Measurements from ENCODE around the gene POLD1.

DNA sequence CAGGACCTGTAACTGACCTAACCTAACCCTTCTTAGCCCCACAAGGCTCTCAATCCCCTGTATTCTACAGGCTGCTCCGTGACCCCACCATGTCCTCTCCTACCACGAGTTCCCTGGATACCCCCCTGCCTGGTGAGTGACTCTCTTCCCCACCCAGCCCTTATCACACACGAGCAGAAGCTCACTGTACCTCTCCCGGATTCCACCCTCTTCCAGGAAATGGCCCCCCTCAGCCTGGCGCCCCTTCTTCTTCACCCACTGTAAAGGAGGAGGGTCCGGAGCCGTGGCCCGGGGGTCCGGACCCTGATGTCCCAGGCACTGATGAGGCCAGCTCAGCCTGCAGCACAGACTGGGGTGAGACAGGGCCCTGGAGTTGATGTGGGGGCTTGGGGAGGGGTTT lies 6.6 kb upstream of the POLD1 start:
- TF ChIP-seq POLR2A (IDR thresholded peaks at IDR 0.05): no peak
- no peak for TF ChIP-seq CTCF (IDR thresholded peaks at IDR 0.05)
